AG04450 (cell line): ENCODE data around the gene NOCT. TPM values are rescaled to one million over a fixed set of nuclear protein-coding genes. Genes with fewer than 3 reads are reported as not detected.

Experiments used
- CTCF ChIA-PET: fragments of 300-600, 350-600 bp; formaldehyde crosslinking; extraction: SDS; loops from one replicate; lab custom pipeline; 2022; ENCODE audit warnings: antibody characterized with exemption, inconsistent platforms; lab: Charles Lee
- POLR2A ChIA-PET: fragments of 350-600 bp; formaldehyde crosslinking; extraction: SDS; loops from one replicate; lab custom pipeline; 2021; ENCODE audit warnings: antibody characterized with exemption, inconsistent platforms; lab: Yijun Ruan, JAX
- DNase-seq: peaks from one replicate; pipeline ENCODE4 v3.0.0-alpha.2; 2011; ENCODE audit warnings: low read depth, low spot score
- H3K27ac ChIP-seq: one replicate; pipeline ENCODE4 v1.5.1; 2012; ENCODE audit warnings: low read depth, low read length, control low read depth
- H3K27me3 ChIP-seq: one replicate; pipeline ENCODE4 v1.6.0; 2012; ENCODE audit warnings: low read length; ENCODE audit not compliant: control insufficient read depth, insufficient read depth
- H3K4me3 ChIP-seq: 2 replicates; pipeline ENCODE4 v1.5.1; 2011; ENCODE audit warnings: mild to moderate bottlenecking, low read depth, low read length, control low read depth
- H3K9me3 ChIP-seq: 2 replicates; pipeline ENCODE4 v1.5.1; 2012; ENCODE audit warnings: low read length; ENCODE audit not compliant: control insufficient read depth, insufficient read depth
- polyA plus RNA-seq: library from polyadenylated mRNA; depleted of rRNA; stranded (reverse); fragments of >200 nt; gene quantifications from 2 replicates; pipeline ENCODE4 v1.2.3, GENCODE V29; 2011
- TF ChIP-seq, protein P1 (sequence below): IDR thresholded peaks from 2 replicates; pipeline ENCODE4 v1.5.1; 2011; ENCODE audit warnings: low read depth, low read length, control low read depth, inconsistent platforms

The NOCT gene
- polyA plus RNA-seq, 1 experiment = 5.8 TPM

DNA sequence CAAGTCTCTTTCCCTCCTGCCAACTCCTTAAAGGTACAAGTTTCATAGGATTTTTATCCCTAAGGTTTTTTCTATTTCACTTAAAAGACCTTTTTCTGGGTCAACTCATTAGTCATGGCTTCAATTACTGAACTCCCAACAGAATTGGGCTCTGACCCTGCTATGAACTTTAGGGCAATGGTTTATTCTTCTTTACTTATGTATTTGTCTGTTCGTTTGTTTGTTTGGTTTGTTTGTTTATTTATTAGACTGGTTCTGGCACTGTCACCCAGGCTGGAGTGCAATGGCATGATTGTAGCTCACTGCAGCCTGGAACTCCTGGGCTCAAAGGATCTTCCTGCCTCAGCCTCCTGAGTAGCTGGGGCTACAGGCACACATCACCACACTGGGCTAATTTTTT is 5.9 kb upstream of the NOCT start:
- no peaks in the 10 kb centered on the region for H3K27me3 ChIP-seq
- no peak for DNase-seq
- no peak overlapping the region for H3K4me3 ChIP-seq
- ChIA-PET POLR2A (no interaction called here), CTCF (no interaction called here)
- TF ChIP-seq, protein P1, sequence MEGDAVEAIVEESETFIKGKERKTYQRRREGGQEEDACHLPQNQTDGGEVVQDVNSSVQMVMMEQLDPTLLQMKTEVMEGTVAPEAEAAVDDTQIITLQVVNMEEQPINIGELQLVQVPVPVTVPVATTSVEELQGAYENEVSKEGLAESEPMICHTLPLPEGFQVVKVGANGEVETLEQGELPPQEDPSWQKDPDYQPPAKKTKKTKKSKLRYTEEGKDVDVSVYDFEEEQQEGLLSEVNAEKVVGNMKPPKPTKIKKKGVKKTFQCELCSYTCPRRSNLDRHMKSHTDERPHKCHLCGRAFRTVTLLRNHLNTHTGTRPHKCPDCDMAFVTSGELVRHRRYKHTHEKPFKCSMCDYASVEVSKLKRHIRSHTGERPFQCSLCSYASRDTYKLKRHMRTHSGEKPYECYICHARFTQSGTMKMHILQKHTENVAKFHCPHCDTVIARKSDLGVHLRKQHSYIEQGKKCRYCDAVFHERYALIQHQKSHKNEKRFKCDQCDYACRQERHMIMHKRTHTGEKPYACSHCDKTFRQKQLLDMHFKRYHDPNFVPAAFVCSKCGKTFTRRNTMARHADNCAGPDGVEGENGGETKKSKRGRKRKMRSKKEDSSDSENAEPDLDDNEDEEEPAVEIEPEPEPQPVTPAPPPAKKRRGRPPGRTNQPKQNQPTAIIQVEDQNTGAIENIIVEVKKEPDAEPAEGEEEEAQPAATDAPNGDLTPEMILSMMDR = no peak
- no peak overlapping the region for H3K27ac ChIP-seq
- H3K9me3 ChIP-seq = peaks cover 8% of the 10 kb centered on the region

GRCh38 chr4:139011225-139011950 is 4.2 kb upstream of the NOCT start:
- ChIA-PET CTCF (no interaction called here), POLR2A (no interaction called here)
- TF ChIP-seq, protein P1 = no peak
- H3K27me3 ChIP-seq = no peaks in the 10 kb centered on the region
- no peak for DNase-seq
- H3K9me3 ChIP-seq = peaks cover 8% of the 10 kb centered on the region
- no peak overlapping the region for H3K27ac ChIP-seq
- H3K4me3 ChIP-seq = no peak overlapping the region

- ChIA-PET CTCF (interaction anchor here (0.5 to 7.7 kb wide), 3 partner anchors 16 to 89 kb away, joined by 3 to 82 read pairs (median 9); no protein-coding TSS in a partner anchor), POLR2A (interaction anchor here (0.6 to 2.3 kb wide), 8 partner anchors 8 to 286 kb away, joined by 3 to 9 read pairs (median 3); partner anchors contain the start of gene NAA15)
- H3K9me3 ChIP-seq = no peaks in the 10 kb centered on the region; the same call in 1 of the 2 replicates
- TF ChIP-seq, protein P1 = no peak
- no peaks in the 10 kb centered on the region for H3K27me3 ChIP-seq
- peak overlapping the region; percentile 88 for H3K4me3 ChIP-seq
- peak; percentile 84 for DNase-seq
- H3K27ac ChIP-seq = peak overlapping the region; percentile 98
These were observed 961 bp upstream of the NOCT start for GRCh38 chr4:139014371-139015268.

GRCh38 chr4:139015948-139016471 is 429 bp downstream of the NOCT start:
- ChIA-PET POLR2A (interaction anchor here (0.6 to 1.3 kb wide), 3 partner anchors 15 to 1402 kb away, joined by 4 to 10 read pairs (median 4); no protein-coding TSS in a partner anchor), CTCF (interaction anchor here (0.6 to 7.7 kb wide), 2 partner anchors 15 to 65 kb away, joined by 5 to 82 read pairs; no protein-coding TSS in a partner anchor)
- Histone ChIP-seq H3K4me3 (peak overlapping the region; percentile 88), H3K9me3 (no peaks in the 10 kb centered on the region; the same call in 1 of the 2 replicates), H3K27ac (peak overlapping the region; percentile 98), H3K27me3 (no peaks in the 10 kb centered on the region)
- TF ChIP-seq, protein P1 = no peak
- DNase-seq = no peak
